ENCODE results near the gene N4BP2L2.

Gene N4BP2L2

DNA sequence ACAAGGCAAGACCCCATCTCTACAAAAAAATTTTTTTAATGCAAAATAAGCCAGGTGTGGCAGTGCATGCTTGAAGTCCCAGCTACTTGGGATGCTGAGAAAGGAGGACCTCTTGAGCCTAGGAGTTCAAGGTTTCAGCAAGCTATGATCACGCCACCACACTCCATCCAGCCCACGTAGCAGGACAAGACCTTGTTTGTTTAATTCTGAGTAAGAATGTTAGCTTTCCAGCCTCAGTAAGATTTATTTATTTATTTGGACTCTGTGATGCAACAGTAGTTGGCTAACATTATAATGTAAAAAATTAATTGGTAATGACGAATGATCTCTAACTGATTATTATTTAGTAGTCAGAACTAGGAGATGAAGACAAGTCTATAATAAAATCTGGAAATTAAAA lies 23.3 kb downstream of the N4BP2L2 start:
- TF ChIP-seq, protein P1, sequence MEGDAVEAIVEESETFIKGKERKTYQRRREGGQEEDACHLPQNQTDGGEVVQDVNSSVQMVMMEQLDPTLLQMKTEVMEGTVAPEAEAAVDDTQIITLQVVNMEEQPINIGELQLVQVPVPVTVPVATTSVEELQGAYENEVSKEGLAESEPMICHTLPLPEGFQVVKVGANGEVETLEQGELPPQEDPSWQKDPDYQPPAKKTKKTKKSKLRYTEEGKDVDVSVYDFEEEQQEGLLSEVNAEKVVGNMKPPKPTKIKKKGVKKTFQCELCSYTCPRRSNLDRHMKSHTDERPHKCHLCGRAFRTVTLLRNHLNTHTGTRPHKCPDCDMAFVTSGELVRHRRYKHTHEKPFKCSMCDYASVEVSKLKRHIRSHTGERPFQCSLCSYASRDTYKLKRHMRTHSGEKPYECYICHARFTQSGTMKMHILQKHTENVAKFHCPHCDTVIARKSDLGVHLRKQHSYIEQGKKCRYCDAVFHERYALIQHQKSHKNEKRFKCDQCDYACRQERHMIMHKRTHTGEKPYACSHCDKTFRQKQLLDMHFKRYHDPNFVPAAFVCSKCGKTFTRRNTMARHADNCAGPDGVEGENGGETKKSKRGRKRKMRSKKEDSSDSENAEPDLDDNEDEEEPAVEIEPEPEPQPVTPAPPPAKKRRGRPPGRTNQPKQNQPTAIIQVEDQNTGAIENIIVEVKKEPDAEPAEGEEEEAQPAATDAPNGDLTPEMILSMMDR (IDR thresholded peaks at IDR 0.05): no peak

GRCh38 chr13:32511482-32511881 lies 27.1 kb downstream of the N4BP2L2 start:
- TF ChIP-seq, protein P1 (IDR thresholded peaks at IDR 0.05): no peak

GRCh38 chr13:32504876-32505275 lies 33.7 kb downstream of the N4BP2L2 start:
- TF ChIP-seq, protein P1 (IDR thresholded peaks at IDR 0.05): no peak

DNA sequence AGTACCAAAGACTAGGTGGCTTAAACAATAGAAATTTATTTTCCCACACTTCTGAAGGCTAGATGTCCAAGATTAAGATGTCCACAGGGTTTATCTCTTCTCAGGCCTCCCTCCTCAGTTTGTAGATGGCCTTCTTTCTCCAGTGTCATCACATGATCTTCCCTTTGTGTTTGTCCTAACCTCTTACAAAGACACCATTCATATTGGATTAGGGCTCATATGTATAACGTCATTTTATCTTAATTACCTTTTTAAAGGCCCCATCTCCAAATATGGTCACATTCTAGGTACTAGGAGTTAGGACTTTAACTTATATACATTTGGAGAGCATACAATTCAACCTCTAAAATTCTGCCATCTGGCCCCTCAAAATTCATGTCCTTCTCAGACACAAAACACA lies 34.3 kb downstream of the N4BP2L2 start:
- TF ChIP-seq, protein P1 (IDR thresholded peaks at IDR 0.05): no peak

GRCh38 chr13:32503727-32504126 lies 34.9 kb downstream of the N4BP2L2 start:
- TF ChIP-seq, protein P1 (IDR thresholded peaks at IDR 0.05): no peak

DNA sequence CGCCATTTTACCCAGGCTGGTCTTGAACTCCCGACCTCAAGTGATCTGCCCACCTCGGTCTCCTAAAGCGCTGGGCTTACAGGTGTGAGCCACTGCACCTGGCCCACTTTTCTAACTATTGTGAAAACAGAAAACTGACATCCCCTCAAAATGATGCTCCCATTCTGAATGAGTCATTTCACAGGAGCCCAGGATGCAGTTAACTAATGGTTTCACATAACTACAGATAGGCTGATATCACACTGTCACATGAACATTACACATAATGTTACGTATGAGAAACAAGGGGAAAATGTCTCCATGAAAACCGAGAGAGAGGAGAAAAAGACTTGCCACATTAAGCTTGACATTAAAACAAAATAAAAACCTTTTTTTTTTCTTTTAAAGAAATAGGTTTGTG lies 37.5 kb downstream of the N4BP2L2 start:
- TF ChIP-seq, protein P1 (IDR thresholded peaks at IDR 0.05): no peak

DNA sequence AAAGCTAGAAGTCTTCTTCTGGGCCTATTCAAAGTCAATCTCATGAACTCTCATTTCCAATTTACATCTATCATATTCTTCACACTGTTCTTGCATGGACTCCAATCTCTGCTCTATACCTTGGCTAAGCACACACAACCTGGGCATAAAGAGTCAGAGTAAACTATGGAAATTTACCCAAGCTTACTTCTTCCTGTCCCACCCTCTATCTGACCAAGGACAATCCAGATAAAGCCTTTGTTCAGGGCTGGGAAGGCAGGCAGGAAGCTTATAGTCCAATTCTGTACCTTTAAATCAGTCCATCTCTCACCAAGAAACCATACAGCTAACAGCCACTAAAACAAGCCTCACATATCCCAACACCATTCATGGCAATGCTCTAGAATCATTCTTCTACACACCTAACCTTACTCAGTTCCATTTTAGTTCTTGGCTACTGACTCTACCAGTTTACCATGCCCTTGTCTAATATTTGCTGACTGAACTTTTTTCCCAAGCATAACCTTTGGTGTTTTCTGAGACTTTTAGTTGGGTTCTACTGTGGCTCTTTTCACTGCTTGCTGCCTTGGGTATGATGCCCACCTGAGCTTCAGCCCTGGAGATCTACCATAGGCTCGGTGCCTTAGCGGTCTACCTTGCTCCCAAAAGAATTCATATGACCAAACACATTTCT lies 38.9 kb downstream of the N4BP2L2 start:
- TF ChIP-seq, protein P1 (IDR thresholded peaks at IDR 0.05): no peak

DNA sequence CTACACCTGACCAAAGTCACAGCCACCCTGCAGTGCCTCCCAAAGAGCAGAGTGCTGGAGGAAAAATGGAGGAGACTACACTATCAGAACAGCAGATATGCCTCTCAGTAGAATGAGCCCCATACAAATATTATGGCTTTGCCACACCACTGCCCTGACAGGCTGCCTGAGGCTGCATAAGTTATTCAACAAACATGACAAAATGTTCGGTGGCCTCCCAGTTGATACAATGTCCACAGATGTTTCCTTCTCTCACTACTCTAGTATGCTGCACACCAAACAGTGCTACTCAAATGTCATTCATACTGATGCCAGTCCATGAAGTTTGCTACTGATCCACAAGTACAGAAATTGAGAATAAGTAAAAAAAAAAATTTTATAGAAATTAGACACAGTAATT lies 41.0 kb downstream of the N4BP2L2 start:
- TF ChIP-seq, protein P1 (IDR thresholded peaks at IDR 0.05): no peak
